SU-DHL-6 (cell line): Measurements from ENCODE around the gene ETFBKMT.

Experiments
- H2AFZ ChIP-seq: fragments of 200-600 bp; sonication (generic); 2 replicates; pipeline ENCODE4 v1.6.1; 2014; ENCODE audit warnings: low read depth, mild to moderate bottlenecking, moderate library complexity, mixed read lengths, antibody characterized with exemption, low read length; ENCODE audit not compliant: severe bottlenecking
- H3F3A ChIP-seq: fragments of 200-600 bp; shearing (Covaris generic); 2 replicates; pipeline ENCODE4 v1.6.0; 2016; ENCODE audit warnings: antibody characterized with exemption, mild to moderate bottlenecking; ENCODE audit not compliant: insufficient read depth
- H3K27ac ChIP-seq: fragments of 200-600 bp; sonication (generic); 2 replicates; pipeline ENCODE4 v1.5.1; 2016; ENCODE audit warnings: low read depth, mild to moderate bottlenecking, low read length, moderate library complexity, mixed read lengths
- H3K27me3 ChIP-seq: fragments of 200-600 bp; sonication (generic), shearing (Covaris generic); 2 replicates; pipeline ENCODE4 v1.6.0; 2014; ENCODE audit warnings: mild to moderate bottlenecking, low read length
- H3K36me3 ChIP-seq: fragments of 200-600 bp; sonication (generic); 2 replicates; pipeline ENCODE4 v1.6.1; 2014; ENCODE audit warnings: mild to moderate bottlenecking, low read length, mixed read lengths
- H3K4me2 ChIP-seq: fragments of 300-600, 200-600 bp; shearing (Covaris generic), sonication (generic); 2 replicates; pipeline ENCODE4 v1.6.0; 2014; ENCODE audit warnings: low read length, low read depth, mild to moderate bottlenecking; ENCODE audit not compliant: poor library complexity, severe bottlenecking
- H3K4me3 ChIP-seq: fragments of 200-600 bp; sonication (generic); 2 replicates; pipeline ENCODE4 v1.5.1; 2014; ENCODE audit warnings: antibody characterized with exemption, low read length, mild to moderate bottlenecking, mixed read lengths; ENCODE audit not compliant: insufficient read depth, poor library complexity, severe bottlenecking
- H3K79me2 ChIP-seq: fragments of 200-600 bp; sonication (generic); 2 replicates; pipeline ENCODE4 v1.6.1; 2014; ENCODE audit warnings: mild to moderate bottlenecking, low read length, moderate library complexity; ENCODE audit not compliant: insufficient read depth
- H3K9ac ChIP-seq: fragments of 200-600 bp; sonication (generic); 2 replicates; pipeline ENCODE4 v1.7.0; 2014; ENCODE audit warnings: mild to moderate bottlenecking, low read length
- H3K9me2 ChIP-seq: fragments of 200-600 bp; sonication (generic); replicated peaks from 2 replicates; pipeline ENCODE4 v1.6.1; 2014; ENCODE audit warnings: low read length; ENCODE audit not compliant: insufficient read depth
- H3K9me3 ChIP-seq: fragments of 200-600 bp; sonication (generic); 2 replicates; pipeline ENCODE4 v1.6.1; 2014; ENCODE audit warnings: low read length, mixed read lengths; ENCODE audit not compliant: insufficient read depth
- H4K20me1 ChIP-seq: fragments of 200-600 bp; sonication (generic); 2 replicates; pipeline ENCODE4 v1.6.1; 2014; ENCODE audit warnings: low read depth, mild to moderate bottlenecking, antibody characterized with exemption, low read length, moderate library complexity, mixed read lengths
- EZH2phosphoT487 ChIP-seq: fragments of 200-600 bp; sonication (generic), shearing (Covaris generic); conservative IDR thresholded peaks from 2 replicates; pipeline ENCODE4 v1.6.1; 2018; ENCODE audit warnings: mild to moderate bottlenecking, antibody characterized with exemption, low read length, moderate library complexity, mixed read lengths
- TF ChIP-seq, protein P1 (sequence below): fragments of 200-600 bp; sonication (generic); IDR thresholded peaks from one replicate; pipeline ENCODE4 v1.5.1; 2017; ENCODE audit warnings: antibody characterized with exemption, mild to moderate bottlenecking, low read length, moderate library complexity; ENCODE audit not compliant: insufficient read depth, poor library complexity, severe bottlenecking

The ETFBKMT gene

DNA sequence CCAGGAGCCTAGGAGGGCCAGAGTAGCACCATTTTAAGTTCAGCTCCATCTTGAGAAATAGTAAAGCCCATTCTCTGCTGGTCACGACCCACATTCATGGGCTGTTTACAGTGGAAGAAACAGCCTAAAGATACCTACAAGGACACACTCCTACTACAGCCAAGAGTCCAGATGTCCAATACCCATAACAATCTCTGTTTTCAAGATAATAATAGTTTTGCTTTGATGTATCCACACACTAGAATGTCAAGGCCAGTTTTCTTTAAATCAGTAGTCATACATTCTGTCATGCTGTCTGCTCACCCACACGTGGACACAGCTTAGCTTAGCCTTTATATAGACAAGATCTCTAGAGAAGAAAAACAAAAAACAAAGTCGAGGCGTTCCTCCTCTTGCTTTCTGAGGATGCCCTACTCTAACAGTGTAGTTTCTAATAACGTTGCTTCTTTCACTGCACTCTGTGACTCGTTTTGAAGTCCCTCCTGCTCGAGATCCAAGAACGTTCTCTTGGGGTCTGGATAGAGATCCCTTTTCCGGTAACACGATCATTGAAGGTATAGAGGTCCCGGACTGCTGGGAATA, 17.9 kb upstream of the ETFBKMT start:
- Histone ChIP-seq H3K4me3 (no peak overlapping the region), H2AFZ (no peak overlapping the region)
- TF ChIP-seq, protein P1, sequence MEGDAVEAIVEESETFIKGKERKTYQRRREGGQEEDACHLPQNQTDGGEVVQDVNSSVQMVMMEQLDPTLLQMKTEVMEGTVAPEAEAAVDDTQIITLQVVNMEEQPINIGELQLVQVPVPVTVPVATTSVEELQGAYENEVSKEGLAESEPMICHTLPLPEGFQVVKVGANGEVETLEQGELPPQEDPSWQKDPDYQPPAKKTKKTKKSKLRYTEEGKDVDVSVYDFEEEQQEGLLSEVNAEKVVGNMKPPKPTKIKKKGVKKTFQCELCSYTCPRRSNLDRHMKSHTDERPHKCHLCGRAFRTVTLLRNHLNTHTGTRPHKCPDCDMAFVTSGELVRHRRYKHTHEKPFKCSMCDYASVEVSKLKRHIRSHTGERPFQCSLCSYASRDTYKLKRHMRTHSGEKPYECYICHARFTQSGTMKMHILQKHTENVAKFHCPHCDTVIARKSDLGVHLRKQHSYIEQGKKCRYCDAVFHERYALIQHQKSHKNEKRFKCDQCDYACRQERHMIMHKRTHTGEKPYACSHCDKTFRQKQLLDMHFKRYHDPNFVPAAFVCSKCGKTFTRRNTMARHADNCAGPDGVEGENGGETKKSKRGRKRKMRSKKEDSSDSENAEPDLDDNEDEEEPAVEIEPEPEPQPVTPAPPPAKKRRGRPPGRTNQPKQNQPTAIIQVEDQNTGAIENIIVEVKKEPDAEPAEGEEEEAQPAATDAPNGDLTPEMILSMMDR: no peak

DNA sequence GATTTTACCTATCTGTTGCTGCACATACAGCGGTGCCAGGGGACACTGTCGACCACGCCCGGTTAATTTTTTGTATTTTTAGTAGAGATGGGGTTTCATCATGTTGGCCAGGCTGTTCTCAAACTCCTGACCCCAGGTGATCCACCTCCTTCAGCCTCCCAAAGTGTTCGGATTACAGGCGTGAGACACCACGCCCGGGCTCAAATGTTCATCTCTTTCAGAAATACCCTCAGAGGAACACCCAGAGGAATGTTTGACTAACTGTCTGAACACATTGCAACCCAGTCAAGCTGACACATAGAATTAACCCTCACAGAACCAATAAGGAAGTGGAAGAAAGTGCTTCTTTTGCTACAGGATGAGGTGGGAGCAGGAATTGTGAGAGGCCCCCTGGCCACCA, 15.0 kb upstream of the ETFBKMT start:
- Histone ChIP-seq H3K9ac (no peak overlapping the region), H3K36me3 (no peaks in the 10 kb centered on the region), H3K79me2 (no peaks in the 10 kb centered on the region), H3K4me2 (no peak overlapping the region), H3K27ac (no peak overlapping the region), H3K9me3 (no peaks in the 10 kb centered on the region), H3K4me3 (no peak overlapping the region), H2AFZ (no peak overlapping the region), H3F3A (no peaks in the 10 kb centered on the region), H3K9me2 (no peaks in the 10 kb centered on the region), H3K27me3 (no peaks in the 10 kb centered on the region), H4K20me1 (no peaks in the 10 kb centered on the region)
- TF ChIP-seq, protein P1: no peak
- TF ChIP-seq EZH2phosphoT487: no peak

More for the DNA sequence above, 17.9 kb upstream of the ETFBKMT start:
- Histone ChIP-seq H3K9me3 (no peaks in the 10 kb centered on the region), H3K27ac (no peak overlapping the region), H3K79me2 (no peaks in the 10 kb centered on the region), H3K36me3 (no peaks in the 10 kb centered on the region), H3K9me2 (no peaks in the 10 kb centered on the region), H3K27me3 (no peaks in the 10 kb centered on the region), H4K20me1 (no peaks in the 10 kb centered on the region), H3F3A (peaks cover 6% of the 10 kb centered on the region; the same call in 1 of the 2 replicates), H3K9ac (no peak overlapping the region), H3K4me2 (no peak overlapping the region)

DNA sequence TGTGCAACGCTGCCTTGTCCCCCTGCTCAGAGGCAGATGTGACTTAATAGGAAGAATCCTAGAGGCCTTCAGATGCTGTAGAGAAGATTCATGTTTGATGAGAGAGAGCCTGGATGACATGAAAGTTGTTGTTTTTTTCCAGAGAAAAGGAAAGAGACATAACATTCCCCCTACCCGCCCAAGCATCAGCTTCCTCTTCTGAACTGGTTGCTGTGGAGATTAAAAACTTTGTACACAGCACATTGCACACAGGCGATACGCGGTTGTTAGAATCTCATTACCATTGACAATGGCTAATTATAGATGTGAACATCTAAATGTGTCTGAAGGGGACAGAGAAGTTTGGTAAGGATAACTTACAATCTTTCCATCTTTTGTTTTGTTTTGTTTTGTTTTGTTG, 13.6 kb upstream of the ETFBKMT start:
- H3K79me2 ChIP-seq: no peaks in the 10 kb centered on the region
- H3K27ac ChIP-seq: no peak overlapping the region
- no peaks in the 10 kb centered on the region for H3K9me3 ChIP-seq
- H3K36me3 ChIP-seq: no peaks in the 10 kb centered on the region
- no peak overlapping the region for H3K4me2 ChIP-seq
- no peak overlapping the region for H3K9ac ChIP-seq
- H3F3A ChIP-seq: no peaks in the 10 kb centered on the region
- TF ChIP-seq, protein P1: no peak
- no peak for TF ChIP-seq EZH2phosphoT487
- no peaks in the 10 kb centered on the region for H4K20me1 ChIP-seq
- H3K9me2 ChIP-seq: no peaks in the 10 kb centered on the region
- H2AFZ ChIP-seq: no peak overlapping the region
- H3K27me3 ChIP-seq: no peaks in the 10 kb centered on the region
- H3K4me3 ChIP-seq: no peak overlapping the region
